NCI-H1694 treated with DMSO at 0.1 percent for 48 hours (cell line): Measurements from ENCODE around the gene GPR65.

Experiments
- DNase-seq: peaks from one replicate; lab custom pipeline; 2025; lab: John Stamatoyannopoulos, UW

The GPR65 gene

DNA sequence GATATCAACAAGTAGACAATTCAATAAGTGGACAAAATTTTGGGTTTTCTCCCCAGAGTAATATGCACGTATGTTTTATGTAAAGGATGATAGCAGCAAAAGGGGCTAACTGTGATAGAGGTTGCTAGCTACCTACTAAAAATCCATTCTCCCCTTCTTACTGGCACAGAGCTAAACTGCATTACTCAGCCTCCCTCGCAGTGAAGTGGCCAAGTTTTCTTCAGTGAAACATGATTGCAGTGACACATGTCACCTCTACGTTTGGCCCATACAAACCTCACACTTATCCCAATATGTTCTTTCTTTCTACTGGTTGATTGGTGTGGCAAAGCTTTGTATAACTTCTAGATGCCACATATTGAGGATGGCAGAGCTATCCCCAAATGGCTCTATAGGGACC lies 34.3 kb downstream of the GPR65 start:
- no peak for DNase-seq

DNA sequence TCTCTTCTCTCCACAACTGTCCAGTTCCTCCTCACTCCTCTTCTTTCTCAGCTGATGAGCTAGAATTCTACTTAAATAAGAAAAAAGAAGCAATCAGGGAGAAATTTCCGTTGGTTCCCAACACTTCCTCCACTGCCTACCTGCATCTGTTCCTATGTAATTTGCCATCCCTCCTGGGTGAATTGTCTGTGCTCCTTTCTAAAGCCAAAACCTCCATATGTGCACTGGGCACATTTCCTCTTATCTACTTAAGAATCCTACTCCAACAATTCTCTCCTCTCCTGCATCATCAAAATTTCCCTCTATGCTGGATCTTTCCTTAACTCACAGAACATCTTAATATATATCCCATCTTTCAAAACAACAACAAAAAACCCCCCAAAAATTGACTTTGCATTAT lies 35.2 kb downstream of the GPR65 start:
- no peak for DNase-seq

DNA sequence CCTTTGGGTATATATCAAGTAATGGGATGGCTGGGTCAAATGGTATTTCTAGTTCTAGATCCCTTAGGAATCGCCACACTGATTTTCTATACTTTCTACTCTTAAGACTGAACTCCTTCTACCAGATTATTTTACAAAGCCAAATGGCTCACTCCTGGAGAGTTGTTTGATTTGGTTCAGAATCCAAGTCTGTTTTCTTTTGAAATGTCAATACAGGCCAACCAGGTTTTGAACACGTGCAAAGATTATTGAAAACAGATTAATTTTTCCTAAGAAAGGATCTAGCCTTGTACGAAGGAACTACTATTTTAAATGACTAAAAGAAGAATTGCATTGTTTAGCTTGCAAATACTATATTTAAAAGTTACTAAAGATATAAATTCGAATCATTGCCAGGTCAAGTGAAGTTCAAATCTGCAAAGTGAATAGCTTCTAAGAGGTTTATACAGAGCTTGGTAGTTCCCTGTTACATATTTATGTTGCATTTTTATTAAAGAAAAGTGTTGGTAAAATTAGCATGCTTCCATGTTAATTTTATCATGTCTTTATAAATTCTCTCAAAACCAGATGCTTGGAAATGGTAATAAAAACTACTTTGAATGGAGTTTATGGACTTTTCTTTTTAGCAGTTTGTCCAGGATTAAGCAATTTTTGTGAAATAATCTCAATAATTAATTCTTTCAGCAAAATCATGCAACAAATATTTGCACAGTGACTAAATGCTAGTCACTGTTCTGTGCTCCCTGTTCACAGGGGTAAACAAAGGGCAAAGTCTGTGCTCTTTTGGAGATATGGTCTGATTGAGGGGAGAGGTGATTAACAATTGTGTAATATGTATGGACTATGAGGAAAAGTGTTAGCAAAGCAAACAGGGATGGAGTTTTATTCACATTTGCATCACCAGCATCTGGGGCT lies 38.9 kb downstream of the GPR65 start:
- DNase-seq = no peak

DNA sequence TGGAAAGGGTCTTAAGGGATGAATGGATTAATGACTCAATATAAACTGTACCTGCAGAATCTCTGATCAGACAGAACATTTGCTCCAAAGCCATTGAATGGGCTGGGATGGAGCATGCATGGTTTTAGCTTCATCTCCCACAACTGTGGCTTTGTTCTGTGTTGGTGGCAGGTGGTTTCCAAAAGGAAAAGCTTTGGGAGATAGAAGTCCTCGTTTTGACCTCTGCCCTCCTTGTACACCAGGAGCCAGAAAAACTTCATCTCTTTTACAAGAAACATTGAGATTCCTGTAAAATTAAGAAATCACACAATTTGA lies 39.5 kb downstream of the GPR65 start:
- no peak for DNase-seq

DNA sequence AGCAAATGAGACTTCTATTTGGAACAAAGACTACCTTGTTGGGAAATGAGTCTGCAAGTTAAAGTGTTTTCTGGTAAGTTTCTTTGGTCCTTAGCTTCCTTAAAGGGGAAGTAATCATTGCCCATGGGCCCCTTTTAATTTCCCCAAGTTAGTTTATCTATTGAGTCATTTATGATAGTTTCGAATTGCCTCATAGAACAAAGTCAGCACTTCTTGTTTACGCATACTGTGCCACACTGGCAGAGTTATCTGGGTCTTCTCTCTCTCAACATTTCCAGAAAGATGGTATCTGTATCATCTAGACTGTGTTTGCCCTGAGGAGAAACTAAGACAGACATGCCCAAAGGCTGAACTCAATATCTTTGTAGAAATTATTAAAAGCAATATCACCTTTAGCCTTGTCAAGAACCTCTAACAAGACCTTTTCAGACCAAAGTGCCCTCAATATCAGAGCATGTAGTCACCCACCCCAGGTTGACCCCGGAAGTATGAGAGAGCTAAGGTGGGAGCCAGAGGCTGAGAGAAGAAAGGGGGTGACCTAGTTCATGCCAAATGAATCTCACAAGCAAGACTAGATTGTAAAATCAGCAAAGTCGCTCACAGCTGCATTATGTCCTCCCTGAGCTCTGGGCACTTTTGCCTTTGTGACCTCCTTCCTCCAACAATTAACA lies 40.0 kb downstream of the GPR65 start:
- DNase-seq = no peak

DNA sequence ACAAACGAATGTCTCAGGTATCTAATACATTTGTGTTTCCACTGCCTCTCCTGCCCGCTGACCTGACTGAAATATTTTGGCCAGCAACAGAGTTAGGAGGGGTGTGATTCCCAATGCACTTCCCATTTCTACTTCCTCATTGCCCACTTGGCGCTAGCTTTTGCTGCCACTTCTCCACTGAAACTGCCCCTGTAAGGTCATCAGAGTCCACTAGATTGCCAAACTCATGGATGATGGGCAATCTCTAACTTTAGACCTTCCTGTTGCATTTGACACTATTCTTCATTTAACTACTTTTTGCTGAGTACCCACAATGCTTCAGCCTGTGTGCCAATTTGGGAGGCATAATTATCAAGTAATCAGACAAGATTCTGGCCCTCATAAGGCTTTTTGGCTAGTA lies 40.8 kb downstream of the GPR65 start:
- no peak for DNase-seq

DNA sequence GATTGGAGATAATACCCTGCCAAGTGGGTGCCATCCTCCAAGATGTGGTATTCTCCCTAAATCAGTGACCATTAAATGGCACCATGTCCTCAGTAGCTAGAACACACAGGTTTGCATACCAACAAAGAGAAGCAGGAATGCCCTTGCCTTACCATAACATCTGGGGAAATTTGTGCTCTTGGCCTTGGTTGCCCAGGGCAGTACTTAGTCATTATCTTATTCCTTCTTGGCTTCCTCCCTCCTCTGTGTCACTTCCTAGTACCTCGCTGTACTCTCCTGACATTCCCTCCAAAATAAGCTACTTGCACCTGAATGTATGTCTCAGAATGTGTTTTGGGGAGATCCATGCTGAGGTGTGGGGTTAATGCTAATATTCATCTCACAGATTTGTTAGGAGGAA lies 43.4 kb downstream of the GPR65 start:
- no peak for DNase-seq

DNA sequence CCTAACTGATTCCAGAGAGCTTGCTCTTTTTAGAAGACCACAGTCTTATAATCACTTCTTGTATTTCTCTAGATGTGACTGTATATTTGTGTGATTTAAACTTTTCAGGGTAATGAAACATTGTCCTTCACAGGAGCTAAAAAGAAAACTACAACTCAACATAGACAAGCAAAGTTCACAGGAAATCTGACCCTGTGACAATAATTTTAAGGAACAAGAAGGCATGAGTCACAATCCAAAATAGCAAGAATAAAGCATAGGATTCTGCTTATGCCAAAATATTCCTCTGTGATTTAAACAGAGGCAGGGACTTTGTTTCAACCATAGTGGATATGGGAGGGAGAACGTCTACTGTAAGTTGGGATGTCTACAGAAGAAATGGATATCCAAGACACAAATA lies 44.3 kb downstream of the GPR65 start:
- no peak for DNase-seq

DNA sequence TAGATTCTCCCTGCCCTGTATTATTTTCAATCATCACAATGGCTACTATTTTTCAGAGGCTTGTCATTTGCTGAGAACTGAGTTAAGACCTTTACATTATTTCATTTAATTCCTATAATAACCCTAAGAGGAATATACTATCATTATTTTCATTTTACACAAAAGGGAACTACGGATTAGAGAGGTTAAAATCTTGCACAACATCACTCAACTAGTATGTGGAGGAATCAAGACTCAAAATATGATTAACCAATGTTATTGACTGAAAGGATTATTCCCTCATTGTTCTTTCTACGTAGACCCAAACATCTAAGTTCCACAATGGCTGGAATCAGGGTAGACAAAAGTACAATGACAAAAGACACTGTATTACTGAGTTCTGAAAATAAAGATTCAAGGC lies 45.0 kb downstream of the GPR65 start:
- no peak for DNase-seq

DNA sequence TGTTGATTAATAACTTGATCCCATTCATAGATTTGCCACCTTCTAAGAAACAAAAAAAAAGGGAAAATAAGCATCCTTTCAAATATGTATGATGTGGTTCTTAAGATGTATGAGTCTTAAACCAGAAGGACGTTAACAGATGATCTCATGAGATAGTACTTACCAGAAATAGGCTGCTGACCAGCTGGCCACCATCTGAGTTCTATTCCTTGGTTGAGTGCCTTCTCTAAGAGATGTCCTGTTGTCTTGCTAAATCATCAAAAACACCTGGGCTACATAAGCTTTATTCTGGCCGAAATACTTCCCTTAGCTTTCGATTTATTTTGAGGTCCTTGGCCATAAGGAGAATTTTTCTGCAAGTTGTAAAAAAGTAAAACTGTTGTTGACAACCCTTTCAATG lies 55.6 kb downstream of the GPR65 start:
- no peak for DNase-seq

DNA sequence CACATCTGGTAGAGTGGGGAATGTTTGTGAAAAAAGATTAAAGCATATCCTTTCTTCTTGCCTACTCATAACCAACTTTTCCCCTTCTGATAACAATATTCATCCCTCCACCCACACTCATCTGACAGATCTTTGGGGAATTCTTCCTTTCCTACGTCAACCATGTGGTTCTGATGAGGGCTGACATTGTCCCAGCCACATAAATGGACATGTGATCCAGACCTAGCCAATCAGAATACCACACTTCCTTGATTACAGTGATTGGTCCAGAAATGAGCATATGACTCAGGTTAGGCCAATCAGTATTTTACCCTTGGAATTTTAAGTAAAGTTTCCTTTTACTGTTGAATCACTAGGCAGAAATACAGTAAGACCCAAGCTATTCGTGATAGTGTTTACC lies 58.9 kb downstream of the GPR65 start:
- no peak for DNase-seq
